ENCODE measurements around the gene CEACAM19.
A peak's percentile ranks its signal among the peaks of the same experiment; 100 is the strongest.
"Not testable (repeated sequence)": the region's sequence is repeated elsewhere in the genome, so short reads cannot be mapped to it uniquely, and the experiment has no call there.

CEACAM19 gene

GRCh38 chr19:44673510-44673909 lies 2.2 kb downstream of the CEACAM19 start:
- DNase-seq (ENCODE audit: low read depth in 1 of 2, low spot score in 1 of 2): no peak

- no peak for DNase-seq (ENCODE audit: low read depth in 1 of 2, low spot score in 1 of 2)
Observed at GRCh38 chr19:44675521-44675920, 4.2 kb downstream of the CEACAM19 start.

- DNase-seq (ENCODE audit: low read depth in 1 of 2, low spot score in 1 of 2): no peak
Observed at GRCh38 chr19:44677019-44677811, 5.9 kb downstream of the CEACAM19 start.

- DNase-seq (ENCODE audit: low read depth in 1 of 2, low spot score in 1 of 2): no peak
Observed at GRCh38 chr19:44680536-44680935, 9.3 kb downstream of the CEACAM19 start.

GRCh38 chr19:44681992-44682790 lies 10.9 kb downstream of the CEACAM19 start:
- DNase-seq (ENCODE audit: low read depth in 1 of 2, low spot score in 1 of 2): no peak

GRCh38 chr19:44682807-44683206 lies 11.5 kb downstream of the CEACAM19 start:
- no peak for DNase-seq (ENCODE audit: low read depth in 1 of 2, low spot score in 1 of 2)

GRCh38 chr19:44683434-44684210 lies 12.3 kb downstream of the CEACAM19 start:
- no peak for DNase-seq (ENCODE audit: low read depth in 1 of 2, low spot score in 1 of 2)

GRCh38 chr19:44684396-44684795 lies 13.1 kb downstream of the CEACAM19 start:
- not testable (repeated sequence) for DNase-seq (ENCODE audit: low read depth in 1 of 2, low spot score in 1 of 2)

GRCh38 chr19:44684892-44685863 lies 13.9 kb downstream of the CEACAM19 start:
- no peak for DNase-seq (ENCODE audit: low read depth in 1 of 2, low spot score in 1 of 2)

GRCh38 chr19:44685877-44686276 lies 14.6 kb downstream of the CEACAM19 start:
- DNase-seq (ENCODE audit: low read depth in 1 of 2, low spot score in 1 of 2): no peak

- DNase-seq (ENCODE audit: low read depth in 1 of 2, low spot score in 1 of 2): no peak
Observed at GRCh38 chr19:44686896-44687295, 15.6 kb downstream of the CEACAM19 start.

- no peak for DNase-seq (ENCODE audit: low read depth in 1 of 2, low spot score in 1 of 2)
Observed at GRCh38 chr19:44687888-44688287, 16.6 kb downstream of the CEACAM19 start.

GRCh38 chr19:44689290-44690130 lies 18.2 kb downstream of the CEACAM19 start:
- peak; percentile 63 to 69 for DNase-seq (ENCODE audit: low read depth in 1 of 2, low spot score in 1 of 2)

- no peak for DNase-seq (ENCODE audit: low read depth in 1 of 2, low spot score in 1 of 2)
Observed at GRCh38 chr19:44690131-44690440, 18.8 kb downstream of the CEACAM19 start.

- DNase-seq (ENCODE audit: low read depth in 1 of 2, low spot score in 1 of 2): no peak
Observed at GRCh38 chr19:44692379-44692721, 21.1 kb downstream of the CEACAM19 start.

GRCh38 chr19:44694184-44694579 lies 22.9 kb downstream of the CEACAM19 start:
- no peak for DNase-seq (ENCODE audit: low read depth in 1 of 2, low spot score in 1 of 2)

- no peak for DNase-seq (ENCODE audit: low read depth in 1 of 2, low spot score in 1 of 2)
Observed at GRCh38 chr19:44696939-44697669, 25.8 kb downstream of the CEACAM19 start.

GRCh38 chr19:44697670-44698034 lies 26.4 kb downstream of the CEACAM19 start:
- DNase-seq (ENCODE audit: low read depth in 1 of 2, low spot score in 1 of 2): no peak

All from activated CD4-positive, alpha-beta T cell treated with anti-CD3 and anti-CD28 coated beads, Interleukin-2, amount 50 U/mL, for 24 hours (primary cell).